SJSA1 (cell line): ENCODE data around the gene CABLES2. TPM values are rescaled to one million over a fixed set of nuclear protein-coding genes. Genes with fewer than 3 reads are reported as not detected.
"Not testable (repeated sequence)": the region's sequence is repeated elsewhere in the genome, so short reads cannot be mapped to it uniquely, and the experiment has no call there.

Source experiments
- DNase-seq, 2 experiments: peaks; one replicate each; pipeline ENCODE4 v3.0.0-alpha.2; 2015 to 2020; ENCODE audit warnings: low spot score in 2 of 2, low read depth in 1 of 2
- H3K27ac ChIP-seq: fragments of 250-450 bp; sonication (Bioruptor Pico); 2 replicates; pipeline ENCODE4 v1.5.1; 2020; ENCODE audit warnings: mild to moderate bottlenecking, moderate library complexity
- H3K27me3 ChIP-seq: fragments of 250-450 bp; sonication (Bioruptor Pico); replicated peaks from 2 replicates; pipeline ENCODE4 v1.5.1; 2020; ENCODE audit warnings: mild to moderate bottlenecking, moderate library complexity
- H3K36me3 ChIP-seq: fragments of 250-450 bp; sonication (Bioruptor Pico); 2 replicates; pipeline ENCODE4 v1.5.1; 2020; ENCODE audit warnings: mild to moderate bottlenecking
- H3K4me1 ChIP-seq: fragments of 250-450 bp; sonication (Bioruptor Pico); replicated peaks from 2 replicates; pipeline ENCODE4 v1.6.1; 2021; ENCODE audit warnings: mild to moderate bottlenecking
- H3K4me3 ChIP-seq: fragments of 250-450 bp; sonication (Bioruptor Pico); 2 replicates; pipeline ENCODE4 v1.5.1; 2020; ENCODE audit warnings: mild to moderate bottlenecking
- H3K9me3 ChIP-seq: fragments of 250-450 bp; sonication (Bioruptor Pico); replicated peaks from 2 replicates; pipeline ENCODE4 v1.5.1; 2020; ENCODE audit warnings: mild to moderate bottlenecking
- total RNA-seq: library from RNA; depleted of rRNA; stranded (reverse); fragments of >200 nt; shearing (Covaris generic); gene quantifications from 2 replicates; pipeline ENCODE4 v1.2.3, GENCODE V29; 2014

CABLES2 gene
- total RNA-seq, 1 experiment from 2014 or later: 6.9 TPM

- peaks cover 82% of the 10 kb centered on the region for H3K27me3 ChIP-seq
- no peak overlapping the region for H3K4me3 ChIP-seq
These were observed 20.9 kb upstream of the CABLES2 start for GRCh38 chr20:62428002-62428372.

GRCh38 chr20:62427172-62428001, 20.3 kb upstream of the CABLES2 start, which contains the start of gene RBBP8NL:
Gene RBBP8NL, minus strand, starts transcription at chr20:62427539. Its CDS starts 7,892 bp downstream, at chr20:62419647.
- no peak for DNase-seq
- Histone ChIP-seq H3K27me3 (peaks cover 81% of the 10 kb centered on the region), H3K9me3 (no peaks in the 10 kb centered on the region), H3K4me3 (no peak within 1 kb of the TSS), H3K36me3 (no peaks in the 10 kb centered on the region), H3K4me1 (no peaks in the 10 kb centered on the region), H3K27ac (no peak within 1 kb of the TSS)

More at GRCh38 chr20:62428002-62428372, 20.9 kb upstream of the CABLES2 start:
- Histone ChIP-seq H3K27ac (no peak overlapping the region), H3K36me3 (no peaks in the 10 kb centered on the region), H3K4me1 (no peaks in the 10 kb centered on the region), H3K9me3 (no peaks in the 10 kb centered on the region)
- no peak for DNase-seq

GRCh38 chr20:62426699-62427131, 19.6 kb upstream of the CABLES2 start:
- Histone ChIP-seq H3K4me1 (no peaks in the 10 kb centered on the region), H3K27me3 (peaks cover 74% of the 10 kb centered on the region), H3K4me3 (no peak overlapping the region), H3K27ac (no peak overlapping the region), H3K9me3 (no peaks in the 10 kb centered on the region), H3K36me3 (no peaks in the 10 kb centered on the region)
- DNase-seq: no peak

- not testable (repeated sequence) for H3K9me3 ChIP-seq, H3K36me3 ChIP-seq, H3K4me1 ChIP-seq, H3K4me3 ChIP-seq, DNase-seq, H3K27ac ChIP-seq
- peaks cover 67% of the 10 kb centered on the region for H3K27me3 ChIP-seq
These were observed 18.9 kb upstream of the CABLES2 start for GRCh38 chr20:62426059-62426348.

GRCh38 chr20:62425281-62426058, 18.4 kb upstream of the CABLES2 start:
- H3K9me3 ChIP-seq: no peaks in the 10 kb centered on the region
- H3K27me3 ChIP-seq: peaks cover 61% of the 10 kb centered on the region
- no peaks in the 10 kb centered on the region for H3K36me3 ChIP-seq
- H3K27ac ChIP-seq: no peak overlapping the region
- H3K4me3 ChIP-seq: no peak overlapping the region
- DNase-seq: no peak
- H3K4me1 ChIP-seq: no peaks in the 10 kb centered on the region

- Histone ChIP-seq H3K4me1 (no peaks in the 10 kb centered on the region), H3K4me3 (no peak overlapping the region), H3K9me3 (no peaks in the 10 kb centered on the region), H3K36me3 (no peaks in the 10 kb centered on the region), H3K27ac (no peak overlapping the region), H3K27me3 (peaks cover 60% of the 10 kb centered on the region)
- DNase-seq: no peak
These were observed 17.4 kb upstream of the CABLES2 start for GRCh38 chr20:62424249-62425107.

- H3K36me3 ChIP-seq: no peaks in the 10 kb centered on the region
- H3K4me1 ChIP-seq: no peaks in the 10 kb centered on the region
- H3K27ac ChIP-seq: no peak overlapping the region
- DNase-seq: no peak
- no peaks in the 10 kb centered on the region for H3K9me3 ChIP-seq
- peaks cover 57% of the 10 kb centered on the region for H3K27me3 ChIP-seq
- H3K4me3 ChIP-seq: no peak overlapping the region
These were observed 16.2 kb upstream of the CABLES2 start for GRCh38 chr20:62423326-62423706.

GRCh38 chr20:62422636-62423325, 15.7 kb upstream of the CABLES2 start:
- Histone ChIP-seq H3K4me1 (no peaks in the 10 kb centered on the region), H3K27ac (no peak overlapping the region), H3K36me3 (no peaks in the 10 kb centered on the region), H3K4me3 (no peak overlapping the region), H3K9me3 (no peaks in the 10 kb centered on the region), H3K27me3 (peaks cover 60% of the 10 kb centered on the region)
- DNase-seq: no peak

- Histone ChIP-seq H3K36me3 (no peaks in the 10 kb centered on the region), H3K4me3 (no peak overlapping the region), H3K9me3 (no peaks in the 10 kb centered on the region), H3K27ac (no peak overlapping the region), H3K27me3 (peaks cover 57% of the 10 kb centered on the region), H3K4me1 (no peaks in the 10 kb centered on the region)
- DNase-seq: no peak
These were observed 14.6 kb upstream of the CABLES2 start for GRCh38 chr20:62421716-62421990.

- no peak overlapping the region for H3K27ac ChIP-seq
- H3K4me1 ChIP-seq: no peaks in the 10 kb centered on the region
- no peak for DNase-seq
- H3K36me3 ChIP-seq: no peaks in the 10 kb centered on the region
- no peaks in the 10 kb centered on the region for H3K9me3 ChIP-seq
- H3K4me3 ChIP-seq: no peak overlapping the region
- peaks cover 52% of the 10 kb centered on the region for H3K27me3 ChIP-seq
These were observed 14.0 kb upstream of the CABLES2 start for GRCh38 chr20:62420846-62421715.

- H3K9me3 ChIP-seq: no peaks in the 10 kb centered on the region
- peaks cover 50% of the 10 kb centered on the region for H3K27me3 ChIP-seq
- H3K36me3 ChIP-seq: no peaks in the 10 kb centered on the region
- H3K4me1 ChIP-seq: no peaks in the 10 kb centered on the region
- no peak for DNase-seq
- H3K27ac ChIP-seq: no peak overlapping the region
- H3K4me3 ChIP-seq: no peak overlapping the region
These were observed 12.7 kb upstream of the CABLES2 start for GRCh38 chr20:62419759-62420158.

- Histone ChIP-seq H3K27ac (no peak overlapping the region), H3K27me3 (peaks cover 50% of the 10 kb centered on the region), H3K4me1 (no peaks in the 10 kb centered on the region), H3K9me3 (no peaks in the 10 kb centered on the region), H3K36me3 (no peaks in the 10 kb centered on the region), H3K4me3 (no peak overlapping the region)
- DNase-seq: no peak
These were observed 11.8 kb upstream of the CABLES2 start for GRCh38 chr20:62418709-62419487.
